HepG2 (cell line): ENCODE data around the gene SPRYD3. TPM values are rescaled to one million over a fixed set of nuclear protein-coding genes. Genes with fewer than 3 reads are reported as not detected.

Source experiments
- ZFP91 ChIP-seq: sonication (generic); formaldehyde crosslinking; IDR thresholded peaks from 2 replicates; pipeline ENCODE4 v1.9.0; 2022; ENCODE audit warnings: missing genetic modification reagents, mild to moderate bottlenecking, borderline replicate concordance
- ZNF407 ChIP-seq: sonication (generic); formaldehyde crosslinking; IDR thresholded peaks from one replicate; pipeline ENCODE4 v1.5.1; 2020; ENCODE audit warnings: mild to moderate bottlenecking, missing genetic modification reagents; ENCODE audit errors: not compliant biosample characterization
- ZNF441 ChIP-seq: sonication (generic); formaldehyde crosslinking; IDR thresholded peaks from 2 replicates; pipeline ENCODE4 v1.7.0; 2021; ENCODE audit warnings: missing genetic modification reagents, borderline replicate concordance
- polyA plus RNA-seq, 8 experiments: library from polyadenylated mRNA; depleted of rRNA in 3 of 8; stranded (reverse) in 7 of 8; unstranded in 1 of 8; fragments of >200 nt; fragmentation: Illumina TruSeq in 4 of 8; extraction: Trizol in 4 of 8; gene quantifications; 2 replicates each; pipeline versions ENCODE4 v1.2.1 to v1.2.3, GENCODE V29; 2011 to 2016; ENCODE audit warnings: low read depth in 4 of 8, missing spikeins in 1 of 8, mixed read lengths in 1 of 8; ENCODE audit not compliant: insufficient read depth in 1 of 8
- total RNA-seq, 5 experiments: library from RNA; depleted of rRNA; stranded (reverse); fragments of >200 nt; fragmentation: Illumina TruSeq; extraction: Trizol; gene quantifications; 2 replicates each; pipeline ENCODE4 v1.2.3, GENCODE V29; 2016; ENCODE audit warnings: low read depth in 1 of 5
- TF ChIP-seq, protein P1 (sequence below): IDR thresholded peaks from 2 replicates; pipeline ENCODE4 v1.6.1; 2016; ENCODE audit warnings: low read depth, missing genetic modification reagents, missing compliant biosample characterization
- TF ChIP-seq, protein P2 (sequence below): sonication (generic); formaldehyde crosslinking; conservative IDR thresholded peaks from 2 replicates; pipeline ENCODE4 v1.4.0; 2020; ENCODE audit warnings: missing genetic modification reagents
- TF ChIP-seq, protein P3 (sequence below): sonication (generic); formaldehyde crosslinking; IDR thresholded peaks from 2 replicates; pipeline ENCODE4 v1.4.0; 2020; ENCODE audit warnings: missing genetic modification reagents

Gene SPRYD3
- total and polyA plus RNA-seq, 2 of the 13 experiments (the other 11 are each of a cell fraction or from before 2014, with no cell fraction given): 9.0 to 9.2 TPM

DNA sequence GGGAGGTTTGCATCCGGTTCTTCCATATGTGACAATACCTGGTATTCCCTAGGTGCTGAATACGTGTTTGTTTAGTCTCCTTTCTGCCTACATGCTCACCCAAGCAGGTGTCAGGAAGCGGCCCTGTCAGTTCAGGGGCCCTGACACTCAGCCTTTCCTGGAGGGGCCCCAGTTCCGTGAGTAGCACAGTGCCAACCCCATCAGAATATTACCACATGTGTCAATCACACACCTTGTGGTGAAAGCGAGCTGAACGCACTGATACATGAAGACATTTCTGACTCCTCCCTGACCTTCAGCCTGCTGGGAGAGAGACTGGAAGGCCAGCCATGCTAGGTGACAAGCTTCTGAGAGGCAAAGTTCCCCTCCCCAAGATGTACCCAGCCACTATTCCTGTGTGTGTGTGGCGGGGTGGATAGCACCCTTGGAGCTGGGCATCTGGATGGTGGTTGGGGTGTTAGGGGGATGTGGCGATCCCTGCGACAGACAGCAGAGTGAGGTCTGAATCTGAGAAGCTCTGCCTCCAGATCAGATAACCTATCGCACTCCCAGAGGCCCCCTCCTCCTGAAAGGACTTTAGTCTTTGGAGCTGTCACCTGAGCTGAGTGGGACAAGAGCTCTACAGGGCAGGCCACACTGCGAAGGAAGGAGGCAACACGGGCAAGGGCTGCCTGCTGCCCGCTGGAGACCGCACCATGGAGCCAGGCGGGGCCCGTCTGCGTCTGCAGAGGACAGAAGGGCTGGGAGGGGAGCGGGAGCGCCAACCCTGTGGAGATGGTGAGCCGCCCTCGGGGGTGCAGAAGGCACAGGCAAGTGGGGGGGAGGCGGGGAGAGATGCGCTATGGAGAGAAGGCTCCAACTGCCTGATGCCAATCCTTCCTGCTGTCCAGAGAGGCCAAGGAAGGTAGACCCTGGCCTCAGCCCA lies 24.0 kb upstream of the SPRYD3 start, which contains the start of gene SOAT2 (continued):
- TF ChIP-seq, protein P1, sequence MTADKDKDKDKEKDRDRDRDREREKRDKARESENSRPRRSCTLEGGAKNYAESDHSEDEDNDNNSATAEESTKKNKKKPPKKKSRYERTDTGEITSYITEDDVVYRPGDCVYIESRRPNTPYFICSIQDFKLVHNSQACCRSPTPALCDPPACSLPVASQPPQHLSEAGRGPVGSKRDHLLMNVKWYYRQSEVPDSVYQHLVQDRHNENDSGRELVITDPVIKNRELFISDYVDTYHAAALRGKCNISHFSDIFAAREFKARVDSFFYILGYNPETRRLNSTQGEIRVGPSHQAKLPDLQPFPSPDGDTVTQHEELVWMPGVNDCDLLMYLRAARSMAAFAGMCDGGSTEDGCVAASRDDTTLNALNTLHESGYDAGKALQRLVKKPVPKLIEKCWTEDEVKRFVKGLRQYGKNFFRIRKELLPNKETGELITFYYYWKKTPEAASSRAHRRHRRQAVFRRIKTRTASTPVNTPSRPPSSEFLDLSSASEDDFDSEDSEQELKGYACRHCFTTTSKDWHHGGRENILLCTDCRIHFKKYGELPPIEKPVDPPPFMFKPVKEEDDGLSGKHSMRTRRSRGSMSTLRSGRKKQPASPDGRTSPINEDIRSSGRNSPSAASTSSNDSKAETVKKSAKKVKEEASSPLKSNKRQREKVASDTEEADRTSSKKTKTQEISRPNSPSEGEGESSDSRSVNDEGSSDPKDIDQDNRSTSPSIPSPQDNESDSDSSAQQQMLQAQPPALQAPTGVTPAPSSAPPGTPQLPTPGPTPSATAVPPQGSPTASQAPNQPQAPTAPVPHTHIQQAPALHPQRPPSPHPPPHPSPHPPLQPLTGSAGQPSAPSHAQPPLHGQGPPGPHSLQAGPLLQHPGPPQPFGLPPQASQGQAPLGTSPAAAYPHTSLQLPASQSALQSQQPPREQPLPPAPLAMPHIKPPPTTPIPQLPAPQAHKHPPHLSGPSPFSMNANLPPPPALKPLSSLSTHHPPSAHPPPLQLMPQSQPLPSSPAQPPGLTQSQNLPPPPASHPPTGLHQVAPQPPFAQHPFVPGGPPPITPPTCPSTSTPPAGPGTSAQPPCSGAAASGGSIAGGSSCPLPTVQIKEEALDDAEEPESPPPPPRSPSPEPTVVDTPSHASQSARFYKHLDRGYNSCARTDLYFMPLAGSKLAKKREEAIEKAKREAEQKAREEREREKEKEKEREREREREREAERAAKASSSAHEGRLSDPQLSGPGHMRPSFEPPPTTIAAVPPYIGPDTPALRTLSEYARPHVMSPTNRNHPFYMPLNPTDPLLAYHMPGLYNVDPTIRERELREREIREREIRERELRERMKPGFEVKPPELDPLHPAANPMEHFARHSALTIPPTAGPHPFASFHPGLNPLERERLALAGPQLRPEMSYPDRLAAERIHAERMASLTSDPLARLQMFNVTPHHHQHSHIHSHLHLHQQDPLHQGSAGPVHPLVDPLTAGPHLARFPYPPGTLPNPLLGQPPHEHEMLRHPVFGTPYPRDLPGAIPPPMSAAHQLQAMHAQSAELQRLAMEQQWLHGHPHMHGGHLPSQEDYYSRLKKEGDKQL (CRISPR knock-in tag): no peak
- TF ChIP-seq, protein P2, sequence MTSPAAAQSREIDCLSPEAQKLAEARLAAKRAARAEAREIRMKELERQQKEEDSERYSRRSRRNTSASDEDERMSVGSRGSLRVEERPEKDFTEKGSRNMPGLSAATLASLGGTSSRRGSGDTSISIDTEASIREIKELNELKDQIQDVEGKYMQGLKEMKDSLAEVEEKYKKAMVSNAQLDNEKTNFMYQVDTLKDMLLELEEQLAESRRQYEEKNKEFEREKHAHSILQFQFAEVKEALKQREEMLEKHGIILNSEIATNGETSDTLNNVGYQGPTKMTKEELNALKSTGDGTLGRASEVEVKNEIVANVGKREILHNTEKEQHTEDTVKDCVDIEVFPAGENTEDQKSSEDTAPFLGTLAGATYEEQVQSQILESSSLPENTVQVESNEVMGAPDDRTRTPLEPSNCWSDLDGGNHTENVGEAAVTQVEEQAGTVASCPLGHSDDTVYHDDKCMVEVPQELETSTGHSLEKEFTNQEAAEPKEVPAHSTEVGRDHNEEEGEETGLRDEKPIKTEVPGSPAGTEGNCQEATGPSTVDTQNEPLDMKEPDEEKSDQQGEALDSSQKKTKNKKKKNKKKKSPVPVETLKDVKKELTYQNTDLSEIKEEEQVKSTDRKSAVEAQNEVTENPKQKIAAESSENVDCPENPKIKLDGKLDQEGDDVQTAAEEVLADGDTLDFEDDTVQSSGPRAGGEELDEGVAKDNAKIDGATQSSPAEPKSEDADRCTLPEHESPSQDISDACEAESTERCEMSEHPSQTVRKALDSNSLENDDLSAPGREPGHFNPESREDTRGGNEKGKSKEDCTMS (CRISPR knock-in tag): no peak
- TF ChIP-seq ZNF407 (CRISPR knock-in tag) (no peak), ZNF441 (no peak; the same call in 1 of the 2 replicates), ZFP91 (no peak; the same call in none of the 2 replicates)
- TF ChIP-seq, protein P3, sequence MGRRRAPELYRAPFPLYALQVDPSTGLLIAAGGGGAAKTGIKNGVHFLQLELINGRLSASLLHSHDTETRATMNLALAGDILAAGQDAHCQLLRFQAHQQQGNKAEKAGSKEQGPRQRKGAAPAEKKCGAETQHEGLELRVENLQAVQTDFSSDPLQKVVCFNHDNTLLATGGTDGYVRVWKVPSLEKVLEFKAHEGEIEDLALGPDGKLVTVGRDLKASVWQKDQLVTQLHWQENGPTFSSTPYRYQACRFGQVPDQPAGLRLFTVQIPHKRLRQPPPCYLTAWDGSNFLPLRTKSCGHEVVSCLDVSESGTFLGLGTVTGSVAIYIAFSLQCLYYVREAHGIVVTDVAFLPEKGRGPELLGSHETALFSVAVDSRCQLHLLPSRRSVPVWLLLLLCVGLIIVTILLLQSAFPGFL (CRISPR knock-in tag): no peak
